DND-41 (cell line): ENCODE data around the gene NTNG2.

Experiments
- ATAC-seq: fragments of 200-7000 bp; cut with Tn5 transposase; 3 replicates; pipeline ENCODE4 v1.9.1; 2021; ENCODE audit warnings: low read depth; ENCODE audit not compliant: insufficient read depth
- DNase-seq: peaks from one replicate; pipeline ENCODE4 v3.0.0-alpha.2; 2020
- H2AFZ ChIP-seq: 2 replicates; pipeline ENCODE4 v1.6.0; 2012; ENCODE audit warnings: low read depth, low read length
- H3K27ac ChIP-seq: 2 replicates; pipeline ENCODE4 v1.5.1; 2012; ENCODE audit warnings: low read length, inconsistent platforms
- H3K27me3 ChIP-seq: fragments of 200-600 bp; sonication (generic); 2 replicates; pipeline ENCODE4 v1.6.0; 2012; ENCODE audit warnings: low read length, mild to moderate bottlenecking, inconsistent platforms; ENCODE audit not compliant: insufficient read depth, poor library complexity
- H3K36me3 ChIP-seq: 2 replicates; pipeline ENCODE4 v1.5.1; 2012; ENCODE audit warnings: low read length, inconsistent platforms; ENCODE audit not compliant: insufficient read depth
- H3K4me1 ChIP-seq: 2 replicates; pipeline ENCODE4 v1.5.1; 2012; ENCODE audit warnings: mild to moderate bottlenecking, low read length; ENCODE audit not compliant: insufficient read depth
- H3K4me2 ChIP-seq: 2 replicates; pipeline ENCODE4 v1.6.0; 2012; ENCODE audit warnings: mild to moderate bottlenecking, moderate library complexity, low read length, inconsistent platforms; ENCODE audit not compliant: insufficient read depth
- H3K4me3 ChIP-seq, 2 experiments: fragments of 200-600 bp in 1 of 2; shearing (Covaris generic) in 1 of 2; 2 replicates each; pipeline ENCODE4 v1.5.1; 2012 to 2016; ENCODE audit warnings: inconsistent platforms in 2 of 2, low read length in 2 of 2, mild to moderate bottlenecking in 2 of 2, low read depth in 1 of 2, moderate library complexity in 1 of 2
- H3K79me2 ChIP-seq: 2 replicates; pipeline ENCODE4 v1.6.0; 2012; ENCODE audit warnings: low read length, inconsistent platforms; ENCODE audit not compliant: insufficient read depth
- H3K9ac ChIP-seq: 2 replicates; pipeline ENCODE4 v1.6.0; 2012; ENCODE audit warnings: low read depth, mild to moderate bottlenecking, inconsistent platforms, low read length, moderate library complexity
- H3K9me3 ChIP-seq: 2 replicates; pipeline ENCODE4 v1.5.1; 2012; ENCODE audit warnings: low read length, moderate library complexity, mild to moderate bottlenecking, inconsistent platforms; ENCODE audit not compliant: insufficient read depth, severe bottlenecking
- H4K20me1 ChIP-seq: 2 replicates; pipeline ENCODE4 v1.6.0; 2012; ENCODE audit warnings: low read length; ENCODE audit not compliant: insufficient read depth
- CTCF ChIP-seq: IDR thresholded peaks from 2 replicates; pipeline ENCODE4 v1.5.1; 2012; ENCODE audit warnings: borderline replicate concordance, low read length, moderate library complexity, mild to moderate bottlenecking; ENCODE audit not compliant: poor library complexity, severe bottlenecking; ENCODE audit errors: extremely low read depth
- EZH2 ChIP-seq: IDR thresholded peaks from 3 replicates; pipeline ENCODE4 v1.6.1; 2012; ENCODE audit warnings: borderline replicate concordance, low read depth, mild to moderate bottlenecking, moderate library complexity, low read length, inconsistent platforms; ENCODE audit not compliant: severe bottlenecking

NTNG2 gene

GRCh38 chr9:132166599-132166998, 4.7 kb downstream of the NTNG2 start:
- Histone ChIP-seq H2AFZ (no peak overlapping the region), H3K9ac (no peak overlapping the region), H3K79me2 (no peaks in the 10 kb centered on the region), H3K4me2 (no peak overlapping the region), H3K27me3 (peaks cover 41% of the 10 kb centered on the region), H3K4me1 (peaks cover 12% of the 10 kb centered on the region), H3K4me3 (no peak overlapping the region), H4K20me1 (peaks cover 23% of the 10 kb centered on the region), H3K36me3 (no peaks in the 10 kb centered on the region), H3K27ac (no peak overlapping the region), H3K9me3 (no peaks in the 10 kb centered on the region)
- ATAC-seq = no peak
- no peak for TF ChIP-seq EZH2
- peak; percentile 28 for TF ChIP-seq CTCF
- DNase-seq = no peak

GRCh38 chr9:132167192-132167591, 5.3 kb downstream of the NTNG2 start:
- no peaks in the 10 kb centered on the region for H3K36me3 ChIP-seq
- no peaks in the 10 kb centered on the region for H3K9me3 ChIP-seq
- H3K4me3 ChIP-seq = no peak overlapping the region
- no peak overlapping the region for H3K27ac ChIP-seq
- no peak for ATAC-seq
- no peak overlapping the region for H3K4me2 ChIP-seq
- H2AFZ ChIP-seq = no peak overlapping the region
- H3K9ac ChIP-seq = no peak overlapping the region
- H3K27me3 ChIP-seq = peaks cover 38% of the 10 kb centered on the region
- H4K20me1 ChIP-seq = peaks cover 23% of the 10 kb centered on the region
- DNase-seq = no peak
- H3K79me2 ChIP-seq = no peaks in the 10 kb centered on the region
- TF ChIP-seq EZH2 (no peak), CTCF (no peak)
- peaks cover 11% of the 10 kb centered on the region for H3K4me1 ChIP-seq

GRCh38 chr9:132168347-132168746, 6.5 kb downstream of the NTNG2 start:
- ATAC-seq = no peak
- H3K4me2 ChIP-seq = no peak overlapping the region
- H3K9me3 ChIP-seq = no peaks in the 10 kb centered on the region
- no peak overlapping the region for H3K9ac ChIP-seq
- no peaks in the 10 kb centered on the region for H3K79me2 ChIP-seq
- no peak overlapping the region for H2AFZ ChIP-seq
- no peak overlapping the region for H3K27ac ChIP-seq
- 0 out of 2 replicates have a peak, but pooled peaks cover under 1% of the 10 kb centered on the region for H3K4me1 ChIP-seq
- H4K20me1 ChIP-seq = peaks cover 24% of the 10 kb centered on the region
- no peak overlapping the region for H3K4me3 ChIP-seq
- peaks cover 26% of the 10 kb centered on the region for H3K27me3 ChIP-seq
- TF ChIP-seq EZH2 = no peak
- DNase-seq = no peak
- no peaks in the 10 kb centered on the region for H3K36me3 ChIP-seq

- Histone ChIP-seq H3K27me3 (peaks cover 21% of the 10 kb centered on the region), H3K36me3 (no peaks in the 10 kb centered on the region), H3K4me2 (no peak overlapping the region), H3K27ac (no peak overlapping the region), H3K79me2 (no peaks in the 10 kb centered on the region), H3K9me3 (no peaks in the 10 kb centered on the region), H3K9ac (no peak overlapping the region), H3K4me1 (no peaks in the 10 kb centered on the region), H3K4me3 (no peak overlapping the region), H2AFZ (no peak overlapping the region), H4K20me1 (peaks cover 27% of the 10 kb centered on the region)
- ATAC-seq (no peak), DNase-seq (no peak)
- TF ChIP-seq EZH2 (no peak), CTCF (no peak)
These were observed 7.0 kb downstream of the NTNG2 start for GRCh38 chr9:132168851-132169250.
